ENCODE results near the gene LCN12.

Gene LCN12

DNA sequence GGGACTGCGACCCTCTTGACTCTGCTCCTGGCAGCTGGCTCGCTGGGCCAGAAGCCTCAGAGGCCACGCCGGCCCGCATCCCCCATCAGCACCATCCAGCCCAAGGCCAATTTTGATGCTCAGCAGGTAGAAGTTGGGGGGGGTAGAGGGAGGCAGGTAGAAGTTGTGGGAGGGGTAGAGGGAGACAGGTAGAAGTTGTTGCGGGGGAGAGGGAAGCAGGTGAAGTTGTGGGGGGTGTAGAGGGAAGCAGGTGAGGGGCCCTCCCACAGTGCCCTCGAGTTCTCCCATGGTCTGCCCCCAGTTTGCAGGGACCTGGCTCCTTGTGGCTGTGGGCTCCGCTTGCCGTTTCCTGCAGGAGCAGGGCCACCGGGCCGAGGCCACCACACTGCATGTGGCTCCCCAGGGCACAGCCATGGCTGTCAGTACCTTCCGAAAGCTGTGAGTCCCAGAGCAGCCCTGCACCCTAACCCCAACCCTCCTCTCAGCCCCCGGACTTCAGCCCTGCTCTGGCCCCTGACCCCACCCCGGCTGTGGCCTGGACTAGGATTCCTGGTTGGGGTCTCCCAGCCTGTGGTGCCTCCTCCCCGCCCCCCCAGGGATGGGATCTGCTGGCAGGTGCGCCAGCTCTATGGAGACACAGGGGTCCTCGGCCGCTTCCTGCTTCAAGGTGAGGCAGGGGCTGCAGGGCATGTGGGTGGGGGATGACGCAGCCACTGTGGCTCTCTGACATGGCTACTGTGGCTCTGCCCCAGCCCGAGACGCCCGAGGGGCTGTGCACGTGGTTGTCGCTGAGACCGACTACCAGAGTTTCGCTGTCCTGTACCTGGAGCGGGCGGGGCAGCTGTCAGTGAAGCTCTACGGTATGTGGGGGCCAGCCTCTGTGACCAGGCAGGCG is 6.5 kb upstream of the LCN12 start:
- no peak for DNase-seq (ENCODE audit: low read depth in 3 of 3)

DNA sequence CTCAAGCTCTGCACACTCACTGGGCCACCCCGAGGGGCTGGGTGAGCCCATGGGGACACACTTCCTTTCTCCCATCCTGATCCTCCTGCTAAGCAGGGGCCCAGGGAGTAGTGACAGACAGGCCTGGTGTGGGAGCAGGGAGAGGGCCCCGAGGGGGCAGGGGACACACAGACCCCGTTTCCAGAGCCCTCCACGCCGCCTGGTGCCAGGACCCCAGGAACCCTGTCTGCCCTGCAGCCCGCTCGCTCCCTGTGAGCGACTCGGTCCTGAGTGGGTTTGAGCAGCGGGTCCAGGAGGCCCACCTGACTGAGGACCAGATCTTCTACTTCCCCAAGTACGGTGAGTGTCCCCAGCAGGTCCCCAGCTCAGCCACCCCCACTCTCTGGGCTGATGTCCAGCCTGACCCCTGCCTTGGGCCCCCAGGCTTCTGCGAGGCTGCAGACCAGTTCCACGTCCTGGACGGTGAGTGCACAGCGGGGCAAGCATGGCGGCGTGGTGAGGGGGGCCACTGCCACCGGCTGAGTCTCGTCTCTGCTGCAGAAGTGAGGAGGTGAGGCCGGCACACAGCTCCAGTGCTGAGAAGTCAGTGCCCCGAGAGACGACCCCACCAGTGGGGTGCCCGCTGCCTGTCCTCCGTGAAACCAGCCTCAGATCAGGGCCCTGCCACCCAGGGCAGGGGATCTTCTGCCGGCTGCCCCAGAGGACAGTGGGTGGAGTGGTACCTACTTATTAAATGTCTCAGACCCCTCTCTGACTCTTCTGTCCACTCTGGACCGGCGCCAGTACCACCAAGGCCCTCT is 5.6 kb upstream of the LCN12 start:
- DNase-seq (ENCODE audit: low read depth in 3 of 3): no peak

DNA sequence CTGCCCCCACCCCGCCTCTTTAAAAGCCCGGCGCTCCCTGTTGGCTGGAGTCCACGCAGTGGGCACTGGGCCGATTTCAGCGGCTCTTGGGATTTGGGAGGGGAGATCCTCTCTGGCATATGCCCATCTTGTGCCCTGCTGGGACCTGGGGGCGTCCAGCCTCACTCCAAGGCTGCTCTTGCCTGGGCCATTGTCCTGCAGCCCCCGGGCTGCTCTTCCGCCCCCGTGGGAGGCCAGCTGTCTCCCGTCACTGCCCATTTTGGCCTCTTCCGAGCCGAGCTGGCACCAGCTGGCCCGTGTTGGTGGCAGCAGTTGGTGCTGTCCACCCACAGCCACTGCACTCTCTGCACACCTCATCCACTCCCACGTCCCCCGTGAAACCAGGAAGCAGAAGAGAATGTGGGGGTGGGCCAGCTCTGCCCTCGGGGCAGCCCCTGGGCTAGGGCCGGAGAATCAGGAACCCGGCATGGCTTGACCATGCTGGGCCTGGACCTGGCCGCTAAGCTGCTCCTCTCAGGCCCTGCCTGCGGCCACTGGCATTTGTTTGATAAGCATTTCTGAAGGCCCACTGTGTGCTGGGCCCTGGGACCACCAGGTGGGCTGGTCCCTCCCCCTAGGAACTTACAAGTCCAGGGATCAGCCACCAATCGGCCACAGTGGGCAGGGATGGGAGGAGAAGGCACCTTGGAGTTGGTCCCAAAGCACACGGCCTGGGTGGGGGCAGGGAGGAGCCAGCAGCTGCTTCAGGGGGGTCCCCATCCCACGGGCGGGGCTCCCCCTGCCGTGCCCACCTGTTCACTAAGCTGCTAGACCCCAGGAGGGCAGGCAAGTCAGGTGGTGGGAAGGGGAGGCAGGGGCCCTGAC is 4.8 kb upstream of the LCN12 start:
- DNase-seq (ENCODE audit: low read depth in 3 of 3): no peak

DNA sequence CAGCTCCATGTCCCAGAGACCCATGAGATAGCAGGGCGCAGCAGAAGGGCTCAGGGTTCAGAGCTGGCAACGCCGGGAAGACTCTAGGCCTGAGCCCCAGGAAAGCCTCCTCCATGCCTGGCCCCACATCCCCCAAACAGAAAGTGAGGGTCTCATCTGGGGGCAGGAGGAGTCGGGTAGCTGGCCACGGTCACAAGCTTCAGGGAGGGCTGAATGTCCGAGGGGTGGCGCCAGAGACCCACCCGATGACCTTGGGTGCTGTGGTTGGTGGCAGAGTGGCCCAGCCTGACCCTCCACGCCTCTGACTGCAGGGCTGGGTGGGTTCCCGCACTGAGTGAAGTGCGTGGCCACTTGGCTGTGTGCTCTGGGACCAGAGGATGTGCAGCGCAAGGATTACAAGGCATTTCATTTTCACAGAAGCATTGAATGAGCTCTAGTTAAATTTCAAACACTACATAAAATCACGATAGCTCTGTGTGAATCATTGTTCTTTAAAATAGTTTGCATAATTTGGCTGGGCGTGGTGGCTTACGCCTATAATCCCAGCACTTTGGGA is 4.0 kb upstream of the LCN12 start:
- DNase-seq (ENCODE audit: low read depth in 3 of 3): no peak

- no peak for DNase-seq (ENCODE audit: low read depth in 3 of 3)
These were observed 2.7 kb upstream of the LCN12 start for GRCh38 chr9:136949239-136949816.

DNA sequence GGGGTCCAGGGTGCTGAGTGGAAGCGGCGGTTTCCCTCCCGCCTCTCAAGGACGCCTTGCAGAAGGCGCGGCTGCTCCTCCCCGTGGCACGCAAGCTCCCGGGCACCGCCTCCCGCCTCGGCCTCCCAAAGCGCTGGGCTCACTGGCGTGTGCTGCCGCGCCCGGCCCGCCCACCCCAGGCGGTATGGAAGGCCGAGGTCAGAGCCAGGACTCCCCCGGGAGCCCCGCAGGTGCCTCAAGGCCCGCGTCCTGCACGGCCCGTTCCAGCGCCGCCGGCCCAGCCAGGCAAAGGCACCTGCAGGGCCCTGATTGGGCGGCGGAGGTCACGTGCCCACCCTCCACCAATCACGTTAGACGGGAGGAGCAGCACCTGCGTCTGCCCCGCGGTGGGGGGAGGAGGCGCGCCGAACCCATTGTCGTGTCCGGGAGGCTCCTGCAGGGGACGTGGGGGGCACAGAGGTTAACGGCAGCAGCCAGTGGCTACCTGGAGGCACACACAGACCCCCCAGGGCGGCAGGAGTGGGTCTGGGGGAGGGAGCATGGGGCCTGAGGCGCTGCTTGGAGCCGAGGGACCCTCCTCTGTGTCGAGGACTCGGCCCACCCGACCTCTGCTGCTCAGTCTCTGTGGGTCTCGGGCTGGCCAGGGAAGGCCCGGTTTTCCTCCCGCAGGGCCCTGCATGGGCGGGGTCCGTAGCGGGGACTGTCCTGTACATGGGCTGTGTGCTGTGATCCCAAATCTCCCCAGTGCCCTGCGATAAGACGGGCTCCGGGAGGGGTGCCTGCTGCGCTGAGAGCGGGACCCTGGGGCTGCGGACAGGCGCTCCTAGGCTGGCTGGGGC is 2.0 kb upstream of the LCN12 start:
- DNase-seq (ENCODE audit: low read depth in 3 of 3): peak; percentile 86 to 98 (median 90)

DNA sequence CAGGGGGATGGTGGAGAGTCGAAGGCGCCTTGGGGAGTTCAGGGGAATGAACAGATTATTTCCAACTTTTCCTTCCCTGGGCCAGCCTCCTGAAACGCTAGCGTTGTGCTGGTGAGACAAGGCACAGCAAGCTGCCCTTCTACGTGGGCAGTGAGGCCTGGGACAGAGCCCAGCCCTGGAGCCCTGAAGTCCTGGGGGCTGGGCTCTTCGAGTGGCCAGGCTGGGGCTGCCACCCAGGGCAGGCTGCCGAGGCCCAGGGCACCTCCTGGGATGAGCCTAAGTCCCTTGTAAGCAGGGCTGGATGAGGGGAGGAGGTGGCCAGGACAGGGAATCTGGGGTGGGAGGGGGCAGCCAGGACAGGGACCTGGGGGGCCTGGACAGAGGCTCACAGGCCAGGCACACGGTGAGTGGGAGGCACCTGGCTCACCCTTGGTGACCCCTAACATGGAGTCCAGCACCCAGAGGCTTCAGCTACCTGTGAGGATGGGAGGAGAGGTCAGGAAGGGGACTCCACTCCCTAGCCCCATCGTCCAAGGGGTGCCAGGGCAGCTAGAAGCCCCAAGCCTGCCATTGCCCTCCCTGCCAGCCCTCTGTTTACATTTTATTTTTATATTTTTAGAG is 1.3 kb upstream of the LCN12 start:
- DNase-seq (ENCODE audit: low read depth in 3 of 3): no peak

DNA sequence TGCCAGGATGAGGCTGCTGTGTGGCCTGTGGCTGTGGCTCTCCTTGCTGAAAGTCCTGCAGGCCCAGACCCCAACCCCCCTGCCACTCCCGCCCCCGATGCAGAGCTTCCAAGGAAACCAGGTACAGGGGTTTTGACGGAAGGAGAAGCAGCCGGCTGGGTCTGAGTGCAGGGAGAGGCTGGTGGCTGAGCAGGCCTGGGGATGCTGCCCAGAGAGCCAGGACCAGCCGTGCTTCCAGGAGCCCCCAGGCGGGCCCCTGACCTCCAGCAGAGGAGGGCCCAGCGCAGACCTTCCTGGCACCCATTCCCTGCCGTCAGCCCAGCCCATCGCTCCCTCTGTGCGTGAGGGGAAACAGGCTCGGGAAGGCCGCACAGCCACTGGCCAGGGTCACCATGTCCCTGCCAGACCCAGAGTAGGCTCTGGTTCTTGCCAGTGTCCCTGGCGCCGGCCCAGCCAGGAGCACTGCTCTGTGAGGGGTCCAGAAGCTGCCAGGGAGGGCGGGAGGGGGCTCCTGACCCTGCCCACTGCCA is 313 bp downstream of the LCN12 start:
- no peak for DNase-seq (ENCODE audit: low read depth in 3 of 3)

GRCh38 chr9:136952876-136953770 is 1.1 kb downstream of the LCN12 start:
- DNase-seq (ENCODE audit: low read depth in 3 of 3): no peak

GRCh38 chr9:136953771-136954269 is 1.7 kb downstream of the LCN12 start:
- DNase-seq (ENCODE audit: low read depth in 3 of 3): no peak

- no peak for DNase-seq (ENCODE audit: low read depth in 3 of 3)
These were observed 2.4 kb downstream of the LCN12 start for GRCh38 chr9:136954270-136955083.

GRCh38 chr9:136955202-136955942 is 3.3 kb downstream of the LCN12 start:
- no peak for DNase-seq (ENCODE audit: low read depth in 3 of 3)

DNA sequence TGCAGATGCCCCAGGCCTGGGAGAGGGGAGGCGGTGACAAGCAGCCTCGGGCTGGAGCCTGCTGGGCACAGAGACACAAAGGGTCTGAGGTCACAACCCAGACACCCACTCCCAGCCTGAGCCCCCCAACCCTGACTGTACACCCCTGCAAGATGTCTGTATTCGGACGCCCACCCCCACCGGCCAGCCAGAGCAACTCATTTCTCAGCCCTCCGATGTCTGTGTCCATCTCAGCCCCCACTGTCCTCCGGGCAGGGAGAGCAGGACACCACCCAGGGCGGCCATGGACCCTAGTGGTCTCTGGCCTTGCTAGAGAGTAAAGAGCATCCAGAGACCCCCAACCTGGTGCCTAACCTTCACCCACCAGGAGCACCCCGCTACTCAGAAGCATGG is 3.9 kb downstream of the LCN12 start:
- DNase-seq (ENCODE audit: low read depth in 3 of 3): no peak

GRCh38 chr9:136956604-136957003 is 4.5 kb downstream of the LCN12 start:
- no peak for DNase-seq (ENCODE audit: low read depth in 3 of 3)

- no peak for DNase-seq (ENCODE audit: low read depth in 3 of 3)
These were observed 5.4 kb downstream of the LCN12 start for GRCh38 chr9:136957461-136957860.

GRCh38 chr9:136957901-136958300 is 5.8 kb downstream of the LCN12 start:
- no peak for DNase-seq (ENCODE audit: low read depth in 3 of 3)

GRCh38 chr9:136958473-136958872 is 6.4 kb downstream of the LCN12 start:
- no peak for DNase-seq (ENCODE audit: low read depth in 3 of 3)
